C4-2B (cell line): ENCODE results near the gene MAP2.

Experiments used
- H3K27ac ChIP-seq: fragments of 450-650 bp; 2 replicates; pipeline ENCODE4 v1.5.1; 2017
- ZFX ChIP-seq: fragments of 450-650 bp; IDR thresholded peaks from 2 replicates; pipeline ENCODE4 v1.6.1; 2017
- TF ChIP-seq, protein P1 (sequence below): fragments of 450-650 bp; conservative IDR thresholded peaks from 2 replicates; pipeline ENCODE4 v1.5.1; 2017; ENCODE audit warnings: mild to moderate bottlenecking

The MAP2 gene

DNA sequence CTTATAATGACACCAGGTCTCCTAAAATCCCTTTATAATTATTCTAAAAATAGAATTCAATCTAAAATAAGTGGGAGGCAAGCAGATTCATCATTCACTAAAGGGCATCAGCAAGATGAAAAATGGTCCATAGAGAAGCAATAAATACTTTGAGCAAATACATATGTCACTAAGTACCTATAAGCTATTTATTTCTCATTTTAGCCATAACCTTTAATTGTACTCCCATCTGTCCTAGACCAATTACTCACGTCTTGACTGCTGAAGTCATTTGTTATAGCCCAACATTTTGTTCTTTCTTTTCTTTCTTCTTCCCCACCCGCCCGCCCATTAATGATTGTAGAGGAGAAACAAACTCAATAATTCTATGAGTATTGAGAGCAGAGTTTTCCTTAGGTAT is 105.7 kb downstream of the MAP2 start:
- no peak for TF ChIP-seq ZFX
- TF ChIP-seq, protein P1, sequence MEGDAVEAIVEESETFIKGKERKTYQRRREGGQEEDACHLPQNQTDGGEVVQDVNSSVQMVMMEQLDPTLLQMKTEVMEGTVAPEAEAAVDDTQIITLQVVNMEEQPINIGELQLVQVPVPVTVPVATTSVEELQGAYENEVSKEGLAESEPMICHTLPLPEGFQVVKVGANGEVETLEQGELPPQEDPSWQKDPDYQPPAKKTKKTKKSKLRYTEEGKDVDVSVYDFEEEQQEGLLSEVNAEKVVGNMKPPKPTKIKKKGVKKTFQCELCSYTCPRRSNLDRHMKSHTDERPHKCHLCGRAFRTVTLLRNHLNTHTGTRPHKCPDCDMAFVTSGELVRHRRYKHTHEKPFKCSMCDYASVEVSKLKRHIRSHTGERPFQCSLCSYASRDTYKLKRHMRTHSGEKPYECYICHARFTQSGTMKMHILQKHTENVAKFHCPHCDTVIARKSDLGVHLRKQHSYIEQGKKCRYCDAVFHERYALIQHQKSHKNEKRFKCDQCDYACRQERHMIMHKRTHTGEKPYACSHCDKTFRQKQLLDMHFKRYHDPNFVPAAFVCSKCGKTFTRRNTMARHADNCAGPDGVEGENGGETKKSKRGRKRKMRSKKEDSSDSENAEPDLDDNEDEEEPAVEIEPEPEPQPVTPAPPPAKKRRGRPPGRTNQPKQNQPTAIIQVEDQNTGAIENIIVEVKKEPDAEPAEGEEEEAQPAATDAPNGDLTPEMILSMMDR, result no peak
- no peak overlapping the region for H3K27ac ChIP-seq

- TF ChIP-seq, protein P1, result no peak
- TF ChIP-seq ZFX, result no peak
- H3K27ac ChIP-seq, result no peak overlapping the region
Observed at GRCh38 chr2:209532321-209532720, 108.5 kb downstream of the MAP2 start.

DNA sequence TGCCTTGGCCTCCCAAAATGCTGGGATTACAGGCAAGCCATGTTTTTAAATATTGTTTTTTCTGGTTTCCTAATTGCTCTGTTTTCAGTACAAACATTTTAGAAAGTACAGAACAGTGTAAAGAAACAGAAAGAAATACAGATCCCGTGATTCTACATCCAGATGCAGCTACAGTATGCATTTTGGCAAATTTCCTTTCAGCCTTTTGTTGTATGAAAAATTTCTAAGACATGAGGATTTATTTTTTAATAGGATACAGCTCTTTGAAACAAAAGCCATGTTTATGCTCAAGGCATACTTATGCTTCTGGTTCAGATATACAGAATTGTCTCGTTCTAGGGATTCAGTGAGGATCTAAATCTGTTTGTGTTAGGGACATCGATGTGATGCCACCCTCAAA is 109.5 kb downstream of the MAP2 start:
- TF ChIP-seq, protein P1, result no peak
- TF ChIP-seq ZFX, result no peak
- H3K27ac ChIP-seq, result no peak overlapping the region

DNA sequence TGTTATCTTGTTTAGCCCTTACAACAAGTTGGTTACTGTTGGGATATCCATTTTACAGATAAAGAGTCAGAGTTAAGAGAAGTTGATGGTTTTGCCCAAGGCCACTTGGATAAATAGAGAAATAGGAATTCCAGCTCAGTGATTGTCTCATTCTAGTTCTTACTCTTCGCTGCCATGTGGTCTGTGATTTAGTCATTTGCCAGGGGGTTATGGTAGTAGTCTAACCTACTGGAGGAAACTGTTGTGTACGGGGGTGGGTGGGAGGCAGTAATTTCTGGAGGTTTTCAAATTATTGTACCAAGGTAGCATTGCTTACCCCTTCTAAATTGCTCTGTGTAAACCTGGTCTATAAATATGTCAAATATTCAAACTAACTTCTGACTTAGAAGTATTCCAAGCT is 110.4 kb downstream of the MAP2 start:
- H3K27ac ChIP-seq, result no peak overlapping the region
- TF ChIP-seq, protein P1, result no peak
- no peak for TF ChIP-seq ZFX

- H3K27ac ChIP-seq, result no peak overlapping the region
- TF ChIP-seq, protein P1, result no peak
- TF ChIP-seq ZFX, result no peak
Observed at GRCh38 chr2:209536363-209536762, 112.5 kb downstream of the MAP2 start.

GRCh38 chr2:209547726-209548125 is 123.9 kb downstream of the MAP2 start:
- no peak overlapping the region for H3K27ac ChIP-seq

GRCh38 chr2:209549589-209549988 is 125.7 kb downstream of the MAP2 start:
- TF ChIP-seq, protein P1, result no peak
- no peak for TF ChIP-seq ZFX
- no peak overlapping the region for H3K27ac ChIP-seq

More at GRCh38 chr2:209547726-209548125, 123.9 kb downstream of the MAP2 start:
- TF ChIP-seq, protein P1, result no peak
- no peak for TF ChIP-seq ZFX

DNA sequence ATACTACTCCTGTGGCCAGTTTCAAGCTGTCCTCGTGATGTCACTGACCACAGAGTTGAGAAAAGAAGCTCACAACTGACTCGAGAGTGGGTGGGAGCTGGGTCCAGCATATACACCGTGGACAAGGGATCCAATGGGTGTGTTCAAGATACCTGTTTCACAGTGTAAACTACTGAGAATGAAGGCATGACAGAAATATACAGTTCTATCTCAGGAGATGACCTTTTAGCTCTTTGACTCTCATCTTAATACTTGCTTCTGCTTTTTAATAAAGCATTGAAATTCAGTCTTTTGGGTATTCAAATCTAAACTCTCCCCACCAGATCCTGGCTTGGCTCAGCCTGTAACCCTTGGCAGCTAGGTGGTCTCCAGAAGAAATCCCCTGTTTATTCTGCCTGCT is 130.1 kb downstream of the MAP2 start:
- no peak overlapping the region for H3K27ac ChIP-seq
- TF ChIP-seq, protein P1, result no peak
- no peak for TF ChIP-seq ZFX
